PC-3 (cell line): Measurements from ENCODE around the gene GLI3.

Experiments
- EZH2 ChIP-seq: fragments of 300-600 bp; sonication (generic); IDR thresholded peaks from one replicate; pipeline ENCODE4 v1.6.1; 2017; ENCODE audit warnings: antibody characterized with exemption, mild to moderate bottlenecking, low read length; ENCODE audit not compliant: unreplicated experiment
- TF ChIP-seq, protein P1 (sequence below): fragments of 300-600 bp; sonication (generic); conservative IDR thresholded peaks from 2 replicates; pipeline ENCODE4 v1.5.1; 2017; ENCODE audit warnings: antibody characterized with exemption, low read depth, mild to moderate bottlenecking, low read length

DNA sequence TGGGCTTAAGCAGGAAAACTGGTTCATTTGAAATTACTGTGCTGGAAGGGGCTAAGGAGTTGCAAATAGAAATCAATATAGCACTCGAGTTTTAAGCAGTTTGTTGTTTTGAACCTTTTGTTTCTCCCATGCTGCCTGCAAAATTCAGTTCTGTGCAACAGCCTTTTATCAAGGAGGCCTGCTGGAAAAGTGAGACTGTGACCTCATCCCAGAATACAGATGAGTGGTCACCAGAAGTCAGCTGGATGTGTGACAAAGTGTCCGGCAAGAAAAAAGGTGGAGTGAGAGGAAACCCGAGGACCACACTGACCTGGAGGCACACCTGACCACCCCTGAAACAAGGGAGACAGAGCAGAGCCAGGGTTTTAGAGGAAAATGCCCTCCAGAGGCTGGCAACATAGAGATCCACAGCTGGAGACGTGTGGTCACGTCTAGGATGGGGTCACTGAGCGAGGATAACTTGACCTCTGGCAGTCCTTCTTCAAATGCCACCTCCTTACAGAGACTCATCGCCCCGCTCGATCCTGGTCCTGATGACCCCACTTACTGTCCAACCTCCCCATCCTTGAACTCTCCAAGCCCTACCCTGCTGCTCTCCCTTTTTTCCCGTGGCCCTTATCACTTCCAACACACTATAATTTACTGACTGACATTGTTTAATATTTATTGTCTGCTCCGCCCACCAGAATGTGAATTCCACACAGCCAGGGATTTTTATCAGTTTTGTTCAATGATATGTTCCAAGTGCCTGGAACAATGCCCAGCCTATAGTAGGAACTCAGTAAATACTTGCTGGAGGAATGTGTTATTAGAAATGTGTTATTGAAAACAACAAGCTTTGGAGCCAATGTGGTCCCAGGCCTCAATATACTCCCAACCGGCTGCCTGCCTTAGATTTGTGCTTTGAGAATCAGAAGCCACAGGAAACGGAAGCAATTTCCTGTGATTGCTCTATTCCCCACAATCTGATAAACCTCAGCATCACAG is 243.8 kb downstream of the GLI3 start:
- TF ChIP-seq EZH2 = no peak
- TF ChIP-seq, protein P1, sequence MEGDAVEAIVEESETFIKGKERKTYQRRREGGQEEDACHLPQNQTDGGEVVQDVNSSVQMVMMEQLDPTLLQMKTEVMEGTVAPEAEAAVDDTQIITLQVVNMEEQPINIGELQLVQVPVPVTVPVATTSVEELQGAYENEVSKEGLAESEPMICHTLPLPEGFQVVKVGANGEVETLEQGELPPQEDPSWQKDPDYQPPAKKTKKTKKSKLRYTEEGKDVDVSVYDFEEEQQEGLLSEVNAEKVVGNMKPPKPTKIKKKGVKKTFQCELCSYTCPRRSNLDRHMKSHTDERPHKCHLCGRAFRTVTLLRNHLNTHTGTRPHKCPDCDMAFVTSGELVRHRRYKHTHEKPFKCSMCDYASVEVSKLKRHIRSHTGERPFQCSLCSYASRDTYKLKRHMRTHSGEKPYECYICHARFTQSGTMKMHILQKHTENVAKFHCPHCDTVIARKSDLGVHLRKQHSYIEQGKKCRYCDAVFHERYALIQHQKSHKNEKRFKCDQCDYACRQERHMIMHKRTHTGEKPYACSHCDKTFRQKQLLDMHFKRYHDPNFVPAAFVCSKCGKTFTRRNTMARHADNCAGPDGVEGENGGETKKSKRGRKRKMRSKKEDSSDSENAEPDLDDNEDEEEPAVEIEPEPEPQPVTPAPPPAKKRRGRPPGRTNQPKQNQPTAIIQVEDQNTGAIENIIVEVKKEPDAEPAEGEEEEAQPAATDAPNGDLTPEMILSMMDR = no peak
